GM19238 (cell line): Measurements from ENCODE around the gene C10orf90.

ENCODE experiments used
- DNase-seq: peaks from one replicate; pipeline ENCODE4 v3.0.0; 2011; ENCODE audit warnings: low spot score; ENCODE audit not compliant: insufficient read length

The C10orf90 gene

GRCh38 chr10:126670056-126670894, at the start of gene C10orf90:
Gene C10orf90 (minus strand): TSS chr10:126670693. CDS start chr10:126670480, 213 bp downstream.
- no peak for DNase-seq

- no peak for DNase-seq
These were observed 45.9 kb upstream of the C10orf90 start for GRCh38 chr10:126716366-126716765.

GRCh38 chr10:126713594-126713993, 43.1 kb upstream of the C10orf90 start:
- no peak for DNase-seq

GRCh38 chr10:126712681-126713080, 42.2 kb upstream of the C10orf90 start:
- DNase-seq = no peak

- no peak for DNase-seq
These were observed 35.6 kb upstream of the C10orf90 start for GRCh38 chr10:126705951-126706565.

- no peak for DNase-seq
These were observed 34.6 kb upstream of the C10orf90 start for GRCh38 chr10:126705131-126705530.

GRCh38 chr10:126704649-126705048, 34.2 kb upstream of the C10orf90 start:
- no peak for DNase-seq

GRCh38 chr10:126702181-126702580, 31.7 kb upstream of the C10orf90 start:
- no peak for DNase-seq

GRCh38 chr10:126701526-126701925, 31.0 kb upstream of the C10orf90 start:
- DNase-seq = no peak

GRCh38 chr10:126696684-126697083, 26.2 kb upstream of the C10orf90 start:
- no peak for DNase-seq

- DNase-seq = no peak
These were observed 21.0 kb upstream of the C10orf90 start for GRCh38 chr10:126691456-126691855.

GRCh38 chr10:126690534-126690933, 20.0 kb upstream of the C10orf90 start:
- no peak for DNase-seq

- DNase-seq = no peak
These were observed 19.0 kb upstream of the C10orf90 start for GRCh38 chr10:126689461-126689994.

- DNase-seq = no peak
These were observed 16.7 kb upstream of the C10orf90 start for GRCh38 chr10:126687121-126687606.

GRCh38 chr10:126686719-126687118, 16.2 kb upstream of the C10orf90 start:
- no peak for DNase-seq

- no peak for DNase-seq
These were observed 15.8 kb upstream of the C10orf90 start for GRCh38 chr10:126686268-126686667.

- no peak for DNase-seq
These were observed 15.3 kb upstream of the C10orf90 start for GRCh38 chr10:126685756-126686155.

- DNase-seq = no peak
These were observed 13.8 kb upstream of the C10orf90 start for GRCh38 chr10:126684171-126684745.

- DNase-seq = no peak
These were observed 13.0 kb upstream of the C10orf90 start for GRCh38 chr10:126683466-126683865.

- DNase-seq = no peak
These were observed 5.4 kb upstream of the C10orf90 start for GRCh38 chr10:126675656-126676438.
